ENCODE measurements around the gene H3-3A. TPM values are rescaled to one million over a fixed set of nuclear protein-coding genes. Genes with fewer than 3 reads are reported as not detected.

H3-3A gene
- total and polyA plus RNA-seq, 7 experiments from 2014 or later: 388 to 832 (median 498) TPM

- ATAC-seq: no peak
Measured at GRCh38 chr1:226063977-226064815, 1.7 kb downstream of the H3-3A start.

GRCh38 chr1:226064816-226065248 is 2.3 kb downstream of the H3-3A start:
- H3K27ac ChIP-seq (ENCODE audit: low read depth, low read length): peak overlapping the region; percentile 97
- no peaks in the 10 kb centered on the region for H3K9me3 ChIP-seq (ENCODE audit: control insufficient read depth in 2 of 3, low read length in 3 of 3)
- H3K4me1 Mint-ChIP-seq: peaks cover 47 to 69% (median 59%) of the 10 kb centered on the region in 7 donors
- peaks cover 19 to 52% (median 28%) of the 10 kb centered on the region in 3 experiments for H3K36me3 ChIP-seq (ENCODE audit: control insufficient read depth in 2 of 3, insufficient read depth in 3 of 3, low read length in 3 of 3)
- peak in 7 of 9 donors; percentile 29 to 67 (median 54) for DNase-seq
- peak overlapping the region; percentile 77 to 100 (median 89) for H3K4me3 Mint-ChIP-seq
- ATAC-seq: no peak
- peaks cover 14 to 36% (median 28%) of the 10 kb centered on the region in 5 donors for H3K36me3 Mint-ChIP-seq
- ChIA-PET POLR2A (interaction anchor here (0.6 to 6.4 kb wide), 21 partner anchors 9 to 637 kb away, joined by 3 to 450 read pairs (median 5); partner anchors contain the start of genes LBR, SDE2 and SRP9), CTCF (interaction anchor here (0.5 to 2.9 kb wide), 29 partner anchors 8 to 1867 kb away, joined by 3 to 38 read pairs (median 5); no protein-coding TSS in a partner anchor)
- H3K9me3 Mint-ChIP-seq: peaks cover 0 to 5% (median 0%) of the 10 kb centered on the region in 11 donors
- H3K4me1 ChIP-seq (ENCODE audit: control insufficient read depth in 2 of 2, insufficient read depth in 2 of 2, low read length in 2 of 2): peaks cover 41 to 50% of the 10 kb centered on the region in 2 donors
- intact Hi-C loops (cut with micrococcal nuclease): loop anchor here (1.0 to 10.0 kb wide), 15 partner anchors 18 to 670 kb away; partner anchors contain the start of genes LIN9 (in 2 of the 2), ITPKB (in 1 of the 2), PARP1 (in 1 of the 2) and SRP9 (in 1 of the 2)
- H3K4me3 ChIP-seq (ENCODE audit: low read length): peak overlapping the region; percentile 80
- H3K27ac Mint-ChIP-seq: peak overlapping the region; percentile 18 to 100 (median 89)
- H3K27me3 ChIP-seq (ENCODE audit: control insufficient read depth in 2 of 2, insufficient read depth in 2 of 2, low read length in 2 of 2): no peaks in the 10 kb centered on the region
- no peaks in the 10 kb centered on the region for H3K27me3 Mint-ChIP-seq

More at GRCh38 chr1:226063977-226064815, 1.7 kb downstream of the H3-3A start:
- intact Hi-C loops (cut with micrococcal nuclease): loop anchor here (1.0 to 10.0 kb wide), 18 partner anchors 19 to 671 kb away; partner anchors contain the start of genes ACBD3 (in 2 of the 2), LIN9 (in 2 of the 2), ITPKB (in 1 of the 2) and PARP1 (in 1 of the 2)
- no peaks in the 10 kb centered on the region for H3K9me3 ChIP-seq (ENCODE audit: control insufficient read depth in 2 of 3, low read length in 3 of 3)
- peaks cover 19 to 46% (median 22%) of the 10 kb centered on the region in 3 experiments for H3K36me3 ChIP-seq (ENCODE audit: control insufficient read depth in 2 of 3, insufficient read depth in 3 of 3, low read length in 3 of 3)
- peak in 7 of 9 donors; percentile 31 to 61 (median 48) for DNase-seq
- H3K9me3 Mint-ChIP-seq: peaks cover 0 to 5% (median 0%) of the 10 kb centered on the region in 11 donors
- peak overlapping the region; percentile 99 to 100 (median 100) for H3K4me3 Mint-ChIP-seq
- ChIA-PET POLR2A (interaction anchor here (0.6 to 6.4 kb wide), 33 partner anchors 9 to 726 kb away, joined by 3 to 450 read pairs (median 8); partner anchors contain the start of genes LBR, LIN9, SDE2 and SRP9), CTCF (interaction anchor here (0.5 to 2.9 kb wide), 25 partner anchors 9 to 1867 kb away, joined by 3 to 38 read pairs (median 6); no protein-coding TSS in a partner anchor)
- peaks cover 14 to 40% (median 32%) of the 10 kb centered on the region in 5 donors for H3K36me3 Mint-ChIP-seq
- peak overlapping the region; percentile 80 for H3K4me3 ChIP-seq (ENCODE audit: low read length)
- peak overlapping the region; percentile 99 to 100 (median 100) for H3K27ac Mint-ChIP-seq
- H3K27me3 Mint-ChIP-seq: no peaks in the 10 kb centered on the region
- peaks cover 35 to 45% of the 10 kb centered on the region in 2 donors for H3K4me1 ChIP-seq (ENCODE audit: control insufficient read depth in 2 of 2, insufficient read depth in 2 of 2, low read length in 2 of 2)
- no peaks in the 10 kb centered on the region for H3K27me3 ChIP-seq (ENCODE audit: control insufficient read depth in 2 of 2, insufficient read depth in 2 of 2, low read length in 2 of 2)
- H3K4me1 Mint-ChIP-seq: peaks cover 42 to 69% (median 62%) of the 10 kb centered on the region in 7 donors
- H3K27ac ChIP-seq (ENCODE audit: low read depth, low read length): peak overlapping the region; percentile 97

DNA sequence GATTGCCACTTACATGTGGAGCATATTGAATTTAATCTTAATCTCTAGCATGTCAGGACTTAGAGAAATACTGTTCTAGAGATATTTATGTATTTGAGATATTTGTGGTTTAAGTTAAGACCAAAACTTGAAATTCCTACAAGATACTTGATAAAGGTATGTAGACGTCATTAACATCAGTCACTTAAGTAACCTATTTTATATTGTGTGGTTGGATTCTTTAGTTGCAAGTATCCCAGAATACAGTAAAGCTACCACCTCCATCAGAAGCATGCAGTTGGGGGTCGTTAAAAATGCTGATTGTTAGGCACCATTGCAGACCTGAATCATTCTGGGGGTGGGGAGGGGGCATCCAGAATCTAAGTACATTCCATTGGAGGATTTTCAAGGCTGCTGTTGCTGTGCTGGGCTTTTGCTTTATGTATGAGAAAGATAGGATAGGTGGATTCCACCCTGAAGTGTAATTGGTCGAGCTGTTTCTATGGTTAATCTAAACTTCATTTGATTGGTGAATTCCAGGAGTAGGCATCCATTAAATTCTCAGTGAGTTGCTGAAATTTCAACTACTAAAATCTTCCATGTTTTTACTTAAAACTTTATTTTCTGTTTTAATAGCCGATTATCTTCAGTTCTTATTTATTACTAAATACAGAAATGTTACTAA is 4.0 kb downstream of the H3-3A start:
- Histone ChIP-seq H3K9me3 (ENCODE audit: control insufficient read depth in 2 of 3, low read length in 3 of 3) (no peaks in the 10 kb centered on the region), H3K36me3 (ENCODE audit: control insufficient read depth in 2 of 3, insufficient read depth in 3 of 3, low read length in 3 of 3) (peaks cover 19 to 56% (median 30%) of the 10 kb centered on the region in 3 experiments), H3K4me1 (ENCODE audit: control insufficient read depth in 2 of 2, insufficient read depth in 2 of 2, low read length in 2 of 2) (peaks cover 44 to 53% of the 10 kb centered on the region in 2 donors), H3K27ac (ENCODE audit: low read depth, low read length) (peak overlapping the region; percentile 2), H3K27me3 (ENCODE audit: control insufficient read depth in 2 of 2, insufficient read depth in 2 of 2, low read length in 2 of 2) (no peaks in the 10 kb centered on the region), H3K4me3 (ENCODE audit: low read length) (peak overlapping the region; percentile 80)
- peaks cover 0 to 6% (median 0%) of the 10 kb centered on the region in 11 donors for H3K9me3 Mint-ChIP-seq
- peak overlapping the region in 7 of 9 donors; percentile 42 to 86 (median 71) for H3K27ac Mint-ChIP-seq
- ATAC-seq (no peak), DNase-seq (no peak)
- H3K27me3 Mint-ChIP-seq: no peaks in the 10 kb centered on the region
- intact Hi-C loops (cut with micrococcal nuclease): loop anchor here (10.0 kb wide), 3 partner anchors 238 to 668 kb away; partner anchors contain the start of genes ITPKB (in 1 of the 2) and LIN9 (in 1 of the 2)
- peaks cover 46 to 69% (median 56%) of the 10 kb centered on the region in 7 donors for H3K4me1 Mint-ChIP-seq
- H3K36me3 Mint-ChIP-seq: peaks cover 18 to 40% (median 32%) of the 10 kb centered on the region in 5 donors
- ChIA-PET POLR2A (interaction anchor here (0.5 to 5.0 kb wide), 13 partner anchors 9 to 652 kb away, joined by 3 to 41 read pairs (median 4); partner anchors contain the start of gene SDE2), CTCF (interaction anchor here (0.8 to 2.9 kb wide), 4 partner anchors 42 to 593 kb away, joined by 3 to 38 read pairs (median 4); no protein-coding TSS in a partner anchor)
- peak overlapping the region; percentile 41 to 100 (median 77) for H3K4me3 Mint-ChIP-seq

DNA sequence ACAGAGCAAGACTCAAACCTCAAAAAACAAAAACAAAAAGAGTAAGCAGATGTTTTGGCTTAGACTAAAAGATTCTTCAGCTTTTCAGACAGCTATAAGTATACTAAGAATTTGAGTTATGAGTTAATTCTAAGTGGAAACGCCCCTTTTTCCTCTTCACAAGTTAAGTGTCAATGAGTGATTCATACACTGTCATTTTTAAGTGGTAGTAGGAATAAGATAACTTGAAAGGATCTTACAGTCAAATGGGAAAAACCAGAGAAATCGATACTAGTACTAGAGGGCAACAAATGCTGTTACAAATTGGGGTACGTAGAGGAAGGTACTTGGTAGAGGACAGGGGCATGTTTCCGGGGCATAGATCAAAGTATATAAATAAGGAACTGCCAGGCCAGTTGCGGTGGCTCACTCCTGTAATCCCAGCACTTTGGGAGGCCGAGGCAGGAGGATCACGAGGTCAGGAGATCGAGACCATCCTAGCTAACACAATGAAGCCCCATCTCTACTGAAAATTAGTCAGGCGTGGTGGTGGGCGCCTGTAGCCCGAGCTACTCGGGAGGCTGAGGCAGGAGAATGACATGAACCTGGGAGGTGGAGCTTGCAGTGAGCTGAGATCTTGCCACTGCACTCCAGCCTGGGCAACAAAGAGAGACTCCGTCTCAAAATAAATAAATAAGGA is 7.4 kb downstream of the H3-3A start:
- H3K36me3 Mint-ChIP-seq: peaks cover 12 to 46% (median 31%) of the 10 kb centered on the region in 5 donors
- ATAC-seq: no peak
- H3K27ac Mint-ChIP-seq: peak overlapping the region in 8 of 9 donors; percentile 9 to 89 (median 78)
- ChIA-PET CTCF (no interaction called here), POLR2A (interaction anchor here (1.0 to 2.3 kb wide), 5 partner anchors 13 to 70 kb away, joined by 3 to 17 read pairs (median 6); partner anchors contain the start of gene SDE2)
- no peaks in the 10 kb centered on the region for H3K27me3 ChIP-seq (ENCODE audit: control insufficient read depth in 2 of 2, insufficient read depth in 2 of 2, low read length in 2 of 2)
- no peak overlapping the region for H3K4me3 ChIP-seq (ENCODE audit: low read length)
- peaks cover 42 to 73% (median 62%) of the 10 kb centered on the region in 7 donors for H3K4me1 Mint-ChIP-seq
- H3K4me3 Mint-ChIP-seq: peak overlapping the region in 9 of 10 donors; percentile 5 to 61 (median 40)
- H3K9me3 ChIP-seq (ENCODE audit: control insufficient read depth in 2 of 3, low read length in 3 of 3): no peaks in the 10 kb centered on the region
- peaks cover 0 to 4% (median 0%) of the 10 kb centered on the region in 11 donors for H3K9me3 Mint-ChIP-seq
- peak overlapping the region; percentile 24 for H3K27ac ChIP-seq (ENCODE audit: low read depth, low read length)
- DNase-seq: no peak
- H3K36me3 ChIP-seq (ENCODE audit: control insufficient read depth in 2 of 3, insufficient read depth in 3 of 3, low read length in 3 of 3): peaks cover 19 to 59% (median 39%) of the 10 kb centered on the region in 3 experiments
- intact Hi-C loops (cut with micrococcal nuclease): loop anchor here (10.0 kb wide), 3 partner anchors 235 to 665 kb away; partner anchors contain the start of genes ITPKB (in 1 of the 2) and LIN9 (in 1 of the 2)
- H3K27me3 Mint-ChIP-seq: no peaks in the 10 kb centered on the region
- peaks cover 43 to 48% of the 10 kb centered on the region in 2 donors for H3K4me1 ChIP-seq (ENCODE audit: control insufficient read depth in 2 of 2, insufficient read depth in 2 of 2, low read length in 2 of 2)

DNA sequence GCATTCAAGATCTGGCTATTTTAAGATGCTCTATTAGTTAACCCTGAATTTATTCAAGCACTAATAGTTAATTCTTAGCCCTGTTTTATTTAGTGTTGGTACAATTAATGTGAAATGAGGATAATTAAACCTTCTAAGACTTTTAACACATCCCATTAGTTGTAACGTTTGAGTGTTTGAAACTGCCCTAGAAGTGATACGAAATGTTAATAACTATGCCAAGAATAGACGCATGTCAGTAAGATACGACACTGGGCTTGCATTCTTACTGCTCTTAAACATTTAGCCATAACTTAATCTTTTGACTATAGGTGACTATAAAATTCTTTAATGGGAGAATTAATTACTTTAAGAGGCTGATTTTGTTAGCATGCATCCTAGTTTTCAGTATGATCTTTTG is 9.8 kb downstream of the H3-3A start:
- Mint-ChIP-seq H3K4me3 (no peak overlapping the region), H3K4me1 (peaks cover 24 to 49% (median 42%) of the 10 kb centered on the region in 7 donors), H3K9me3 (peaks cover 0 to 4% (median 0%) of the 10 kb centered on the region in 11 donors), H3K27me3 (no peaks in the 10 kb centered on the region), H3K36me3 (peaks cover 4 to 29% (median 18%) of the 10 kb centered on the region in 5 donors), H3K27ac (peak overlapping the region in 3 of 9 donors; percentile 37 to 74 (median 47))
- no peak for ATAC-seq
- POLR2A ChIA-PET: interaction anchor here (2.3 kb wide), 1 partner anchor 73 kb away, joined by 6 read pairs; the partner anchor contains the start of gene SDE2
- Histone ChIP-seq H3K4me3 (ENCODE audit: low read length) (no peak overlapping the region), H3K27me3 (ENCODE audit: control insufficient read depth in 2 of 2, insufficient read depth in 2 of 2, low read length in 2 of 2) (no peaks in the 10 kb centered on the region), H3K9me3 (ENCODE audit: control insufficient read depth in 2 of 3, low read length in 3 of 3) (no peaks in the 10 kb centered on the region), H3K4me1 (ENCODE audit: control insufficient read depth in 2 of 2, insufficient read depth in 2 of 2, low read length in 2 of 2) (peaks cover 21 to 24% of the 10 kb centered on the region in 2 donors), H3K36me3 (ENCODE audit: control insufficient read depth in 2 of 3, insufficient read depth in 3 of 3, low read length in 3 of 3) (peaks cover 10 to 48% (median 21%) of the 10 kb centered on the region in 3 experiments), H3K27ac (ENCODE audit: low read depth, low read length) (no peak overlapping the region)
- CTCF ChIA-PET: no interaction called here
- intact Hi-C loops (cut with micrococcal nuclease): no loop called here
- DNase-seq: no peak

All from naive thymus-derived CD4-positive, alpha-beta T cell (primary cell).